DOHH2 (cell line): ENCODE data around the gene HECW1.

Source experiments
- CTCF ChIP-seq: fragments of 200-600 bp; sonication (generic); IDR thresholded peaks from one replicate; pipeline ENCODE4 v1.5.1; 2014; ENCODE audit warnings: antibody characterized with exemption, mild to moderate bottlenecking, low read depth, low read length; ENCODE audit not compliant: poor library complexity, severe bottlenecking
- EZH2phosphoT487 ChIP-seq: fragments of 200-600 bp; sonication (generic); IDR thresholded peaks from 2 replicates; pipeline ENCODE4 v1.6.1; 2017; ENCODE audit warnings: borderline replicate concordance, mild to moderate bottlenecking, antibody characterized with exemption, low read length, moderate library complexity, mixed read lengths

DNA sequence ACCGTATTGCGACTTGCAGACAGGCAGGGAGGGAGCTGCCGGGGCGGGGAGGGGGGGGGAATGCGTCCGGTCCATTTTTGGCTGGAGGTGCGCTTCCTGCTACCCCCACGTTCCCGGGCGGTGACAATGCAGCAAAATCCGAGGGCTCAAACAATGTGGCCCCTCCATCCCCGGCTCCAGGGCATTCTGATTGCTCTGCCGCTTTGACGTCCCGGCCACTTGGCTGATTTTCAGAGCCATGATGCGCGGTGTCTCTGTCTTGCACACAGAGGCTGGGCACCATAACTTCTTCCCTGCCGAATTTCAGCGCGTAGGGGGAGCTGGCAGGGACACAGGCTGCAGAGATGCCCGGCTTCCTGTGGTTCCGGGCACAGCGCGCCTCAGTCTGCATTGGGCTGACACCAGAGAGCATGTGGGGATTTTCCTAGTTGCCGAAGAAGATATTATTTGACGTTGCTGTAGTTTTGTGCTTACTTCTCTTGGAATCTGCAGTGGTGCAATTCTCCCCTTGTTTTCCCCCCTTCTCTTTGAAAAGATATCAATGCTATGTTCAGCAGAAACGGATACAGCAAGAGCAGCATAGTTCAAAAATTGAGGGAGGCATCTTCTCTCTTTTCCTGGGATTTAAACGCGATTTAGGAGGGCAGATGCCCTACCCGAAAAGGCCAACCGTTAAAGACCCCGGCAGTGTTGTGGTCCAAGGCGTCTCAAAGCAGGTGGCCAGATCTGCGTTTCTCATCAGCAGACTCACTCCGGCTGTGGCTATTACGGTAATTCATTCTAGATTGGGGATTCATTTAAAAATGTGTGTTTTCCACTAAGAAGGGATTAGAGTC is 1.4 kb downstream of the HECW1 start:
- no peak for TF ChIP-seq CTCF
- no peak for TF ChIP-seq EZH2phosphoT487
